Lower lobe of right lung (tissue), 2 donors: ENCODE data around the gene DNAI1. TPM values are rescaled to one million over a fixed set of nuclear protein-coding genes. Genes with fewer than 3 reads are reported as not detected.

Experiments used
- ATAC-seq, 2 donors: fragments of 200-7000 bp; cut with Tn5 transposase; one replicate each; pipeline ENCODE4 v1.9.1; 2020 to 2022; ENCODE audit warnings: mild to moderate bottlenecking in 2 of 2, moderate library complexity in 2 of 2
- DNase-seq: peaks from one replicate; pipeline ENCODE4 v3.0.0-alpha.2; 2020
- H3K27ac ChIP-seq: fragments of 200-600 bp; one replicate; pipeline ENCODE4 v1.8.0; 2022
- H3K27me3 ChIP-seq: fragments of 200-600 bp; one replicate; pipeline ENCODE4 v1.8.0; 2022; ENCODE audit warnings: low read depth
- H3K36me3 ChIP-seq: fragments of 200-600 bp; one replicate; pipeline ENCODE4 v1.8.0; 2022; ENCODE audit warnings: mild to moderate bottlenecking
- H3K4me1 ChIP-seq: fragments of 200-600 bp; one replicate; pipeline ENCODE4 v1.8.0; 2022
- H3K4me3 ChIP-seq: fragments of 200-600 bp; one replicate; pipeline ENCODE4 v1.8.0; 2022; ENCODE audit warnings: mild to moderate bottlenecking
- H3K9me3 ChIP-seq: fragments of 200-600 bp; one replicate; pipeline ENCODE4 v1.8.0; 2022
- CTCF ChIP-seq: fragments of 200-600 bp; IDR thresholded peaks from one replicate; pipeline ENCODE4 v1.8.0; 2022; ENCODE audit warnings: antibody characterized with exemption, mild to moderate bottlenecking
- intact Hi-C: fragments of 100-400 bp; cut with DNase I; formaldehyde crosslinking; loops from one replicate; pipeline ENCODE4 v1.11.0; 2022
- total RNA-seq: library from RNA; stranded (reverse); fragmentation: NEBNext Ultra II Directional; extraction: Animal tissue kit (Norgen Biotek cat#: 25700); gene quantifications from one replicate; pipeline ENCODE4 v1.2.1, GENCODE V29; 2021
- donor health status: DM: no; HTN: yes; CAD: no; lungs with severe emphysema.

DNAI1 gene
- total RNA-seq, 1 donor from 2014 or later, result 13.5 TPM

GRCh38 chr9:34458959-34459340 lies 345 bp downstream of the DNAI1 start:
- ATAC-seq, result no peak
- Histone ChIP-seq H3K36me3 (no peaks in the 10 kb centered on the region), H3K27ac (no peak overlapping the region), H3K27me3 (no peaks in the 10 kb centered on the region), H3K4me1 (peaks cover 27% of the 10 kb centered on the region), H3K9me3 (no peaks in the 10 kb centered on the region), H3K4me3 (peak overlapping the region; percentile 76)
- TF ChIP-seq CTCF, result no peak
- intact Hi-C loops, result no loop called here
- no peak for DNase-seq

GRCh38 chr9:34459356-34459755 lies 751 bp downstream of the DNAI1 start:
- no peaks in the 10 kb centered on the region for H3K36me3 ChIP-seq
- H3K27me3 ChIP-seq, result no peaks in the 10 kb centered on the region
- H3K27ac ChIP-seq, result no peak overlapping the region
- DNase-seq, result no peak
- ATAC-seq, result no peak
- H3K9me3 ChIP-seq, result no peaks in the 10 kb centered on the region
- H3K4me3 ChIP-seq, result no peak overlapping the region
- intact Hi-C loops, result no loop called here
- peaks cover 27% of the 10 kb centered on the region for H3K4me1 ChIP-seq
- no peak for TF ChIP-seq CTCF

GRCh38 chr9:34459941-34460340 lies 1.3 kb downstream of the DNAI1 start:
- no peak for TF ChIP-seq CTCF
- Histone ChIP-seq H3K27ac (no peak overlapping the region), H3K36me3 (no peaks in the 10 kb centered on the region), H3K4me1 (peaks cover 24% of the 10 kb centered on the region), H3K9me3 (no peaks in the 10 kb centered on the region), H3K27me3 (no peaks in the 10 kb centered on the region), H3K4me3 (no peak overlapping the region)
- DNase-seq (no peak), ATAC-seq (no peak)
- intact Hi-C loops, result no loop called here

- Histone ChIP-seq H3K36me3 (no peaks in the 10 kb centered on the region), H3K27ac (no peak overlapping the region), H3K4me3 (no peak overlapping the region), H3K27me3 (no peaks in the 10 kb centered on the region), H3K4me1 (no peaks in the 10 kb centered on the region), H3K9me3 (no peaks in the 10 kb centered on the region)
- TF ChIP-seq CTCF, result no peak
- DNase-seq, result no peak
- ATAC-seq, result no peak
- intact Hi-C loops, result no loop called here
Measured at GRCh38 chr9:34463098-34463900, 4.7 kb downstream of the DNAI1 start.

- intact Hi-C loops, result no loop called here
- DNase-seq (no peak), ATAC-seq (no peak)
- TF ChIP-seq CTCF, result no peak
- H3K4me3 ChIP-seq, result no peak overlapping the region
- no peaks in the 10 kb centered on the region for H3K4me1 ChIP-seq
- no peaks in the 10 kb centered on the region for H3K36me3 ChIP-seq
- H3K27me3 ChIP-seq, result no peaks in the 10 kb centered on the region
- no peak overlapping the region for H3K27ac ChIP-seq
- H3K9me3 ChIP-seq, result no peaks in the 10 kb centered on the region
Measured at GRCh38 chr9:34463901-34464232, 5.3 kb downstream of the DNAI1 start.
